GM18507 (cell line): ENCODE data around the gene KREMEN2.
A peak's percentile ranks its signal among the peaks of the same experiment; 100 is the strongest.
"Not testable (repeated sequence)": the region's sequence is repeated elsewhere in the genome, so short reads cannot be mapped to it uniquely, and the experiment has no call there.

Experiments used
- DNase-seq: peaks from one replicate; pipeline ENCODE4 v3.0.0; 2011; ENCODE audit warnings: low read depth; ENCODE audit not compliant: insufficient read length; ENCODE audit errors: extremely low spot score
- FAIRE-seq: peaks from 2 replicates; lab custom pipeline; 2011; peaks lifted over from hg19 to GRCh38; lab: Jason Lieb, UNC

The KREMEN2 gene

GRCh38 chr16:2963723-2964474, at the start of gene KREMEN2:
Gene KREMEN2 (plus strand): TSS chr16:2964275. CDS start chr16:2964521, 246 bp downstream.
- FAIRE-seq, result no peak
- DNase-seq, result no peak

GRCh38 chr16:2915196-2915929, 48.7 kb upstream of the KREMEN2 start:
- FAIRE-seq (no peak), DNase-seq (no peak)

GRCh38 chr16:2919511-2920255, 44.4 kb upstream of the KREMEN2 start:
- no peak for DNase-seq
- FAIRE-seq, result peak; percentile 75

- no peak for FAIRE-seq
- no peak for DNase-seq
Measured at GRCh38 chr16:2923481-2923880, 40.6 kb upstream of the KREMEN2 start.

- DNase-seq (no peak), FAIRE-seq (no peak)
Measured at GRCh38 chr16:2924901-2925755, 38.9 kb upstream of the KREMEN2 start.

GRCh38 chr16:2925951-2926649, 38.0 kb upstream of the KREMEN2 start:
- DNase-seq (no peak), FAIRE-seq (no peak)

- FAIRE-seq, result no peak
- no peak for DNase-seq
Measured at GRCh38 chr16:2926650-2926999, 37.5 kb upstream of the KREMEN2 start.

GRCh38 chr16:2927010-2927646, 36.9 kb upstream of the KREMEN2 start:
- peak; percentile 52 for DNase-seq
- peak; percentile 97 for FAIRE-seq

- DNase-seq, FAIRE-seq: not testable (repeated sequence)
Measured at GRCh38 chr16:2928151-2928550, 35.9 kb upstream of the KREMEN2 start.

GRCh38 chr16:2928796-2929195, 35.3 kb upstream of the KREMEN2 start:
- FAIRE-seq (no peak), DNase-seq (no peak)

- FAIRE-seq (no peak), DNase-seq (no peak)
Measured at GRCh38 chr16:2929693-2930092, 34.4 kb upstream of the KREMEN2 start.

GRCh38 chr16:2930236-2930635, 33.8 kb upstream of the KREMEN2 start:
- DNase-seq, result no peak
- FAIRE-seq, result no peak

GRCh38 chr16:2931231-2931914, 32.7 kb upstream of the KREMEN2 start:
- FAIRE-seq, DNase-seq: not testable (repeated sequence)

- no peak for DNase-seq
- no peak for FAIRE-seq
Measured at GRCh38 chr16:2933136-2933535, 30.9 kb upstream of the KREMEN2 start.

GRCh38 chr16:2933701-2934100, 30.4 kb upstream of the KREMEN2 start:
- DNase-seq (no peak), FAIRE-seq (no peak)

- FAIRE-seq (no peak), DNase-seq (no peak)
Measured at GRCh38 chr16:2934450-2934849, 29.6 kb upstream of the KREMEN2 start.

- DNase-seq, result no peak
- FAIRE-seq, result no peak
Measured at GRCh38 chr16:2936436-2937011, 27.6 kb upstream of the KREMEN2 start.

GRCh38 chr16:2937170-2937569, 26.9 kb upstream of the KREMEN2 start:
- DNase-seq (no peak), FAIRE-seq (no peak)
